Ishikawa (cell line): Measurements from ENCODE around the gene STPG2.

Experiments
- CEBPB ChIP-seq: IDR thresholded peaks from 2 replicates; pipeline ENCODE4 v1.6.1; 2012
- CREB1 ChIP-seq: IDR thresholded peaks from 2 replicates; pipeline ENCODE4 v1.6.1; 2012; ENCODE audit warnings: low read depth
- EGR1 ChIP-seq: IDR thresholded peaks from 2 replicates; pipeline ENCODE4 v1.6.1; 2012
- EP300 ChIP-seq: IDR thresholded peaks from 2 replicates; pipeline ENCODE4 v1.6.1; 2012; ENCODE audit warnings: borderline replicate concordance
- FOXM1 ChIP-seq: IDR thresholded peaks from 2 replicates; pipeline ENCODE4 v1.6.1; 2012; ENCODE audit warnings: low read depth, borderline replicate concordance
- NFIC ChIP-seq: IDR thresholded peaks from 2 replicates; pipeline ENCODE4 v1.6.1; 2012
- RAD21 ChIP-seq: IDR thresholded peaks from 2 replicates; pipeline ENCODE4 v1.6.1; 2012; ENCODE audit warnings: low read depth
- TAF1 ChIP-seq: IDR thresholded peaks from 2 replicates; pipeline ENCODE4 v1.6.1; 2012; ENCODE audit warnings: low read depth, mild to moderate bottlenecking
- TCF12 ChIP-seq: IDR thresholded peaks from 2 replicates; pipeline ENCODE4 v1.6.1; 2012; ENCODE audit warnings: low read depth
- TEAD4 ChIP-seq: IDR thresholded peaks from 2 replicates; pipeline ENCODE4 v1.6.1; 2012
- USF1 ChIP-seq: IDR thresholded peaks from 2 replicates; pipeline ENCODE4 v1.6.1; 2012
- YY1 ChIP-seq: IDR thresholded peaks from 2 replicates; pipeline ENCODE4 v1.6.1; 2012; ENCODE audit warnings: low read depth
- ZBTB7A ChIP-seq: IDR thresholded peaks from 2 replicates; pipeline ENCODE4 v1.6.1; 2012; ENCODE audit warnings: low read depth
- TF ChIP-seq, protein P1 (sequence below): IDR thresholded peaks from 2 replicates; pipeline ENCODE4 v1.6.1; 2012
- TF ChIP-seq, protein P2 (sequence below): IDR thresholded peaks from 2 replicates; pipeline ENCODE4 v1.6.1; 2012; ENCODE audit warnings: low read depth, mild to moderate bottlenecking

Gene STPG2

DNA sequence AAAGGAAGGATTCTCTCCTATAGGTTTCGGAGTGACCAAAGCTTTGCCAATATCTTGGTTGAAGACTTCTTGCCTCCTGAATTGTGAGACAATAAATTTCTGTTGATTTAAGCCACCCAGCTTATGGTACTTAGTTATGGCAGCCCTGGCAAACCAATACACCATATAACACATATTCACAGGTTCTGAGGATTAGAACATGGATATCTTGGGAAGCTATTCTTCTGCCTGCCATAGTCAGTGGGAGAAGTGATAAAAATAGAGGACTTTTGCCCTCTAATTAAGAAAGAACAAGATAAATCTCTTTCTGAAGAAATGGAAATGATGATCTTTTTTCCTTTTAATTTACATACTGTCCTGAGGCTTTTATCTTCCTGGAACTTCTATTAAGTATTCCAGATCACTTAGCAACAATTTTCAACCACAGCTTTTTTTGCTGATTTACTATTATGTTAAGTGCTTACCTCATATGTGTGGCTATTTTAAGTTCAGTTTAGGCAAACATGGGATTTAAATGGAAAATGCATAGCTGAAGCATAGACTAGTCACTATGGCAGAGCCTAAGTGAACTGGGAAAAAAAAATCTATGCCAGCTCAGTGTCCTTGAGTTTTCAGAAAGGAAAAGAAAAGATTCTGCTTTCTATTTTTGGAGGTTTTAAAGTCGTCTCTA is 381.7 kb downstream of the STPG2 start:
- TF ChIP-seq ZBTB7A (no peak), TAF1 (no peak), EGR1 (no peak), FOXM1 (no peak), TCF12 (no peak), USF1 (no peak), RAD21 (no peak), CEBPB (no peak), CREB1 (no peak), YY1 (no peak), EP300 (no peak), TEAD4 (no peak), NFIC (no peak)
- TF ChIP-seq, protein P1, sequence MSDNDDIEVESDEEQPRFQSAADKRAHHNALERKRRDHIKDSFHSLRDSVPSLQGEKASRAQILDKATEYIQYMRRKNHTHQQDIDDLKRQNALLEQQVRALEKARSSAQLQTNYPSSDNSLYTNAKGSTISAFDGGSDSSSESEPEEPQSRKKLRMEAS, result no peak
- TF ChIP-seq, protein P2, sequence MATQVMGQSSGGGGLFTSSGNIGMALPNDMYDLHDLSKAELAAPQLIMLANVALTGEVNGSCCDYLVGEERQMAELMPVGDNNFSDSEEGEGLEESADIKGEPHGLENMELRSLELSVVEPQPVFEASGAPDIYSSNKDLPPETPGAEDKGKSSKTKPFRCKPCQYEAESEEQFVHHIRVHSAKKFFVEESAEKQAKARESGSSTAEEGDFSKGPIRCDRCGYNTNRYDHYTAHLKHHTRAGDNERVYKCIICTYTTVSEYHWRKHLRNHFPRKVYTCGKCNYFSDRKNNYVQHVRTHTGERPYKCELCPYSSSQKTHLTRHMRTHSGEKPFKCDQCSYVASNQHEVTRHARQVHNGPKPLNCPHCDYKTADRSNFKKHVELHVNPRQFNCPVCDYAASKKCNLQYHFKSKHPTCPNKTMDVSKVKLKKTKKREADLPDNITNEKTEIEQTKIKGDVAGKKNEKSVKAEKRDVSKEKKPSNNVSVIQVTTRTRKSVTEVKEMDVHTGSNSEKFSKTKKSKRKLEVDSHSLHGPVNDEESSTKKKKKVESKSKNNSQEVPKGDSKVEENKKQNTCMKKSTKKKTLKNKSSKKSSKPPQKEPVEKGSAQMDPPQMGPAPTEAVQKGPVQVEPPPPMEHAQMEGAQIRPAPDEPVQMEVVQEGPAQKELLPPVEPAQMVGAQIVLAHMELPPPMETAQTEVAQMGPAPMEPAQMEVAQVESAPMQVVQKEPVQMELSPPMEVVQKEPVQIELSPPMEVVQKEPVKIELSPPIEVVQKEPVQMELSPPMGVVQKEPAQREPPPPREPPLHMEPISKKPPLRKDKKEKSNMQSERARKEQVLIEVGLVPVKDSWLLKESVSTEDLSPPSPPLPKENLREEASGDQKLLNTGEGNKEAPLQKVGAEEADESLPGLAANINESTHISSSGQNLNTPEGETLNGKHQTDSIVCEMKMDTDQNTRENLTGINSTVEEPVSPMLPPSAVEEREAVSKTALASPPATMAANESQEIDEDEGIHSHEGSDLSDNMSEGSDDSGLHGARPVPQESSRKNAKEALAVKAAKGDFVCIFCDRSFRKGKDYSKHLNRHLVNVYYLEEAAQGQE, result no peak

DNA sequence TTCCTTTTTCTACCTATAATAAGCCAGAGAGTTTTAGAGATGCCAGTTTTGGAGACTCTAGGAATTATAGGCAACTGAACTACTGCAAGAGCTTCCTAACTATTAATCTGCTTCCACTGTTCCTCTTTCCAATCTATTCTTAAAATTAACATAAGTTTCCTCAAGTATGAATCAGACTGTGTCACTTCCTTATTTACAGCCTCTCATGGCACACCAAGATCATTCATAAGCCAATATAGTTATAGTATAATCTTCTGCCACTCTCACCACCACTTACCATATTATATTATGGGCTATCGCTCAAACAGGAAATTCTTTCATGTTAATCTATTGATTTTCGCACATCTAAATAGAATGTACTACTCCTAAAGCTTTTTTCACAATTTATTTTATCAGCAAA is 383.5 kb downstream of the STPG2 start:
- no peak for TF ChIP-seq ZBTB7A
- TF ChIP-seq EP300, result no peak
- no peak for TF ChIP-seq RAD21
- no peak for TF ChIP-seq TEAD4
- TF ChIP-seq YY1, result no peak
- no peak for TF ChIP-seq EGR1
- no peak for TF ChIP-seq TCF12
- no peak for TF ChIP-seq CREB1
- TF ChIP-seq, protein P1, result no peak
- no peak for TF ChIP-seq FOXM1
- no peak for TF ChIP-seq CEBPB
- TF ChIP-seq, protein P2, result no peak
- TF ChIP-seq NFIC, result no peak
- TF ChIP-seq TAF1, result no peak
- no peak for TF ChIP-seq USF1

GRCh38 chr4:97752599-97752998 is 390.7 kb downstream of the STPG2 start:
- TF ChIP-seq NFIC (no peak), TAF1 (no peak), TEAD4 (no peak), CREB1 (no peak), EP300 (no peak), EGR1 (no peak), FOXM1 (no peak), ZBTB7A (no peak), TCF12 (no peak), CEBPB (no peak), RAD21 (no peak), YY1 (no peak), USF1 (no peak)
- TF ChIP-seq, protein P2, result no peak
- TF ChIP-seq, protein P1, result no peak

DNA sequence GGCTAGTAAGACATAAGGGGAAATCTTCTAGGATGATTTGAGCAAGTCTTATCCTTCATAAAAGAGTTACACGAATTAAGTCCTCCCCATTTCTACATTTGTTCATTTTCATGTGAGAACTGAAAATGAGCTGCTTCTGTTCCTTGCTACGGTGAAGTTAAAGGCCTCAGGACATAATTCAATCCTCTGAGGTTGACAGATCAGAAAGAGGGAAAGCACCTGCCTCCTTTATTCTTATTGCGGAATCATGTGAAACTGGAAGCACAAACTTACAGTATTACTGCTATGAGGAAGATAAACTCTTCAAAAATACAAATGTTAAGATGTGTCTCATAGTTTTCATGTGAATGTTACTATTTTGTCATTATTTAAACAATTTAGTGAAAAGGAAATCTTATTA is 395.3 kb downstream of the STPG2 start:
- TF ChIP-seq TAF1 (no peak), FOXM1 (no peak)
